NCI-H2081 (cell line): Measurements from ENCODE around the gene PPP2R2C.

ENCODE experiments used
- DNase-seq, 2 experiments: peaks; one replicate each; lab custom pipeline; 2025; lab: John Stamatoyannopoulos, UW

Gene PPP2R2C

DNA sequence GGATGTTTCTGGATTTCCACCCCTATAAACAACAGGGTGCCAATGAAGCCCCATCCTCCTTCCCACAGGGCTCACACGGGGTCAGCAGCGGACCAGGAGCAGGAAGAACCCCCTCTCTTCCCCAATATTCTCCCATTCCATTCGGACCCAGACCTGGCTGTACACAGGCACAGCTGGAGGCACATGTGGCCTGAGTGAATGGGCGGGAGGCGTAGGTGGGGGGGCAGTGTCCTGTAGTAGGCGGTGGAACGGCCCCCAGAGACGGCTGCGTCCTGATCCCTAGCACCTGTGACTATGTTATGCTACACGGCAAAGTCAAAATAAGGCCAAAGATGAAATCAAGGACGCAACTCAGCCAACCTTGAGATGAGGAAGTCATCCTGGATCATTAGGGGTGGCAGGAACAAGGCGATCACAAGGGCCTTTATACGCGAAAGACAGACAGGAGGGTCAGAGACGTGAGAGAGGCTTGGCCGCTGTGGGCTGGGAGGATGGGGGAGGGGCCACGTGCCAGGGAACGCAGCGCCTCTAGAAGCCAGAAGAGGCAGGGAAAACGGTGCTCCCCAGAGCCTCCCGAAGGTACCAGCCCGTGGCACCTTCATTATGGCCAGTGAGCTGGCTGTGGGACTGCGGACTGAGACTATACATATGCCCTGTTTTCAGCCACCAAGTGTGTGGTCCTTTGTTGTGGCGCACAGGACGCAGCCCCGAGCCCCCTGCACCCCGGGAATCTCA is 127.2 kb downstream of the PPP2R2C start:
- DNase-seq: no peak

DNA sequence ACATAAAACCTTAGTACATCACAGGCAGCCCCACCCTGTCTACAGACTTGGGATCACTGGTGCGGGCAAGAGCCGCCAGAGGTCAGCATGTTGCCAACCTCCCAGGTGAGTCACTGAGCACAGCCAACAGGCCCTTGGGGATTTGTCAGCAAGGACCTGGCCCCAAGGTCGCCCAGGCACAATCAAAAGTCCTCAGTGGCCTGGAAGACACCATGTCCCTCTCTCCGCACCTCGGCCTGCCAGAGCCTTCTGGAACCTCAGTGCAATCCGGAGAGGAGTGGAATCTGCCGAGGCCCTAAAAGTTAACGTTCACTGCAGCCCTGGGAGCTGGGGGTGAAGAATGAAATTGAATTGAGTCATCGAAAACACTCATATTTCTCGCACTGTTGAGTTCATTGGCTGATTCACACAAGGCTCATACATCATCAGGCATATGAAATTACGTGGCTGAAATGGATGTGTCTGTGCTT is 128.4 kb downstream of the PPP2R2C start:
- DNase-seq: no peak

DNA sequence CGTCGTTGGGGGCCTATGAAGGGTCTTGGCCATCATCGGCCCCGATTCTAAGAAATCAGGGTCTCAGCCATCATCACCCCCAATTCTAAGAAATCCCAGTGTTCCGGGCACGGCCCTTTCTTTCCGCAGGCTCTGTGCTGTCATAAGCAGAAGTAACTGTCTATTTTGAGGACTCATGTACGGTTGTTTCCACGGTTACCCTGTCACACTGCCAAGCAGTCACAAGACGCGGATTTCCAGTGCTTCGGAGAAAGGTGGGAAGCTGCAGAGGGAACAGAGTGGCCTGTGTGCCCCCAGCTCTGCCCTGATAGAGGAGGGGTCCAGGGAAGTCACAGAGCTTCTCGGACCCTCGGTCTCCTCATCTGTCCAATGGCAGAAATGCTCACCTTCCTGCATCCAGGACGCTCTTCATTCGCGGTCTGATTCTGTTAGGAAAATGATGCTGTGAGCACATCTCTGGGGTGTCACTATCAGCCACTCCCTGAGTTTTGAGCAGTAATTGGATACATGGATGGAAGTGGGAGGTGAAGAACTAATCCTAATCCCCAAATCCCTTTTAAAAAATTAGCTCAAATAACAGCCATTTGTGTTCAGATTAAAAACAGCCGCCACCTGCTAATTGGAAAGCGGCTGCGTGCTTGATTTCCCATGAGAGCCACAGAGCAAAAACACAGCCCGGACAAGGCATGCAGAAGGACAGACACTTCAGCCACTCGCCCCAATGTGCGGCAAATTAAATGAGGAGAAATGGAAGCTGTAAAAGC is 129.7 kb downstream of the PPP2R2C start:
- DNase-seq: peak; percentile 59 to 60

DNA sequence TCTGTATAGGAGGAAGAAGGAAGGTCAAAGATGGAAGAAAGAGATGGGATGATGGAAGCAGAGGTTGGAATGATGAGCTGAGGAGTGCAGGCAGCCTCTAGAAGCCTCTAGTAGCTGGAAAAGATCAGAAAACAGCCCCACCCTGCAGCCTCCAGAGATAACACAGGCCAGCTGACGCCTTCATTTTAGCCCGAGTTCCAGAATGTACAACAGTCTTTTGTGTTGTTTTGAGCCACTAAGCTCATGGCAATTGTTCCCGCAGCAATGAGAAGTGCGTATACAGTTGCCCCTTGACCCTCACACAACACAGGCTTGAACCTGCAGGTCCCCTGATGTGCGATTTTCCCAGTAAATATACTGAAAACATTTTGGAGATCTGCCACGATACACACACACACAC is 130.7 kb downstream of the PPP2R2C start:
- no peak for DNase-seq

DNA sequence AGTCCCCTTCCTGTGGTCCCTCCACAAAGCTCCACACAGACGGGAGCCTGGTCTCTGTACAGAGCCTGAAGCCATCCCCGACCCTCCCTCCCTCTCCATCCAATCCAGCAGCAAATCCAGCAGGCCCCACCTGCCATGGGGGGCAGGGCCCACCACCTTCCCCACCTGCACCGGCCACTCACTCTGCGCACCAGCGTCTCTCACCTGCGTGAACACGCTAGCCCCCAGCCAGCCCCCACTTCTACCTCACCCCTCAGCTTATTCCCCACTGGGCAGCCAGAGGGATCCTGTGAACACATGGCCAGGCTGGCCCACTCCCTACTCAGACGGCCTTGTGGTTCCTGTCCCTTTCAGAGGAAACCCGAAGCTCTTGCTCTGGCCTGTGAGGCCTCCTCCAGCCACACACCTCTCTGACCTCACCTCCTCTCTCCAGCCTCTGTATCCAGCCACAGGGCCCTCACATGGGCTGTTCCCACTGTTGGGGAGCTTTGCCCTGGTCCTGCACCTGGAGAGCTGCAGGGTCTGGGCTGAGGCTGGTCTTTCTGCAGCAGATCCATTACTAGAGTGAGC is 131.9 kb downstream of the PPP2R2C start:
- DNase-seq: no peak

DNA sequence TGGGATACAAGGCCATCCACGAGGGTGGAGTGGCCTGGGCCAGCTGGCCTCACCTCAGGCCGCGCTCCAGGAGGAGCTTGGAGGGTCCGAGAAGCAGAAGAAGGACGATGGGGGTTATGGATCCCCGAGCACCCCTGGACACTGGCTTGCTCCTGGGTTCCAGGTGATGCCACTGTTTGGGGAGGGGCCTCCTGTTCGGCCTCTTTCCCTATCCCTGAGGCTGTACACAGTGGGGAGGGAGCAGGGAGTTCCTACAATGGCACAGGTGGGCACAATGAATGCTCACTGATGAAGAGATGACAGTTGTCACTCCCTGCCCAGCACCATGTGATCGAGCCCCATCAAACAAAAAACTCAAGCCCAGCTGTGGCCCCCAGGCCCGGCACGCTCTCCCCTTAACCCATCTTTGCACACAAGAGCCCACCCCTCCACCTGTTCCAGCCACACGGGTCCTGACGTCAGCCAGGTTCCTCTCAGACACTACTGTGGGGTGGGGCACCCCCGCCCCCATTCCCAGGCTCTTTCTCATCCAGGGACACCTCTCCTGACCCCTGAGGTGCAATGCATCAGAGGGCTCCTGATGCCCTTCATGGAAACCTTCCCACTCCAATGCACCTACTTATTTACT is 132.5 kb downstream of the PPP2R2C start:
- DNase-seq: no peak

DNA sequence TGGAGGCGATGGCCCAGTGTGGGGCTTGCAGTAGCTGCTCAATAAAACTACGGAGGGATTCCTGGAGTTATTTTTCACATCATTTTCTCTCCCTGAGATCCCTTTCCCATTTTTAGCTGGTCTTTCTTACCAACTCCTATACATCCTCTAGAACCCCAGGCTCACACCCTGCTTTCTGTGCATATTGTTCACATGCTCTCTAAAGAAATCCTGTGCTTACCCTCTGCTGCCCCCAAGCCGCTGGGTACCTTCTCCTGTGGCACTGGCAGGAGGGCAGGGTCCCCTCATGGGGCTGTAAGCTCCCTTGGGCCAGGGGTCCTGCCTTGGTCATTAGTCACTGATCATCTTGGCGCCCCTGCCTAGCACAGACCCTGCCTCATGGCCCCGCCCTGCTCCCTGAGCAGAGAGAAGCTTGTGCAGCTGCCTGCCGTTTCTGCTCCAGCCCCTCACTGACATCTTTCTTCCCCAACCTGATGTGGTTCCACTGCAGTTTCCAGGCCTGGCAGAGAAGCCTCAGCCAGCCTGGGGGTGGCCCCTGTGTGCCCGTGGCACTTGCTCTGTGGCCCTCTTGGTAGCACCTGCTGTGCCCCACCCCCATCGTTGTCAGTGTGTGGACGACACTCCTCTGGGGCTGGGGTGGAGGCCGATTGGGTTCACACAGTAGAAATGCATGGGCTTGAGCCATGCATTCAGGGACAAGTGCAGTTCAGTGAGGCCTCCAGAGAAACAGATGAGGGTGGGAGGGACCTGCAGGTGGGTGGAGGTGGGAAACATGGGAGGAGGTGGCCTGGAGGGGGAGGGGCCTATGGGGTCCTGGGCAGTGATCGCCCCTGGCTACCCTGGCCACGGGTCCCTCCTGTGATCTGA is 133.2 kb downstream of the PPP2R2C start:
- no peak for DNase-seq

DNA sequence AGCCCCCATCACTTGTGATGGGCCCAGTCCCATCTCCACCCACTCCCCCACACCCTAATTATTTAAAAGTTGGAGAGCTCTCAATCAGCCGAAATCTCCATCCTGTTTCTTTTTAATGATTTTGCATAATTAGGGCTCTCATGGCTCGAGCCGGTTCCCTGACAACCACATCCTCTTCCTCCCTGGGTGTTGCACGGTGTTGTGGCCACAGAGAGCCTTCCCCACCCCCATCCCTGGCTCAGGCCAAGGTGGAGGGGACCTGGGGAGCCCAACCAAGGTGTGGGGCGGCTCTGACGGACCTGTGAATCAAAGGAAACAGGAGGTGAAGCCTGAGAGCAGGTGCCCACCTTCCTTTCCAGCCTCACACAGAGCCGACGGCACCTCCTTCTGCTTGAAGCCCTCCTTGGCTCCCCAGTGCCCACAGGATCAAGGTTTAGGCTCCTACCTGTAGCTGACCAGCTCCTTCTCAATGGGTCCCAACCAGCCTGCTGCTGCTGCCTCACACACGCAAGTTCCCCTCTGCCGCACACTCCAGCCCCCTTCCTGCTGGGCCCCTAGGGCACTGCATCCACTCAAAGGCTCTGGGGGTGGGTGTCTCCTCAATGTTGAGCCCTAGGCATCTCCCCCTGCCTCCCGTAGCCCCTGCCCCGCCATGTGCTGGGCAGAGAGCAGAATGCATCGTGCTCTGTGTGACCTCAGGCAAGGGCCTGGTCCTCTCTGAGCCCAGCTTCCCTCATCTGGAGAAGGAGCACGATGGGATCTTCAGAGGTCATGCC is 134.1 kb downstream of the PPP2R2C start:
- DNase-seq: no peak

DNA sequence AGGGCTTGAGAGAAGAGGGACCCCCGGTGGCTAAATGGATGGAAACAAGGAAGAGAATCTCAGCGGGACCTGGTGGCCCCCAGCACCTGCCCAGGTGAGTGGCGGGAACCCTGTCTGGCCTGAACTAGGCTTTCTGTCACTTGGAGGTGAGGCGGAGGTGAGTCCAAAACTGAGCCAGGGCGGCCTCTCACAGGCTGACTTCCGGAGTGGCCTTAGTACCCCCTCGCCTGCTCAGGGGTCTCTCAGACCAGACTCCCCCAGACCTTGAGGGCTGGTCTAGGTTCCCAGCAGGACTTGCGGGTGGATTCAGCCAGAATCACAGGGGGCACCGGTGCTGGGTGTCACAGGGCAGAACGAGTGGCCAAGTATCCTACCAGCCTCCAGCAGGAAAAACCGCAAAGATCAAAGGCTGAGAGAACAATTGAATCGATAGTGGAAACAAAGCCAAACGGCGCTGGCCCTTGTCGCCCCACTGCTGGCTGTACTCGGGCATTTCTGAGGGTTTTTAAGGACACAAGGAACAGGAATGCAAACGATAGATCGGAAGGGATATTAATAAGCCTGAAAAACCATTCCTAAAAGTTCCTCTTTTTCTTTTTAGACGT is 135.0 kb downstream of the PPP2R2C start:
- DNase-seq: no peak

DNA sequence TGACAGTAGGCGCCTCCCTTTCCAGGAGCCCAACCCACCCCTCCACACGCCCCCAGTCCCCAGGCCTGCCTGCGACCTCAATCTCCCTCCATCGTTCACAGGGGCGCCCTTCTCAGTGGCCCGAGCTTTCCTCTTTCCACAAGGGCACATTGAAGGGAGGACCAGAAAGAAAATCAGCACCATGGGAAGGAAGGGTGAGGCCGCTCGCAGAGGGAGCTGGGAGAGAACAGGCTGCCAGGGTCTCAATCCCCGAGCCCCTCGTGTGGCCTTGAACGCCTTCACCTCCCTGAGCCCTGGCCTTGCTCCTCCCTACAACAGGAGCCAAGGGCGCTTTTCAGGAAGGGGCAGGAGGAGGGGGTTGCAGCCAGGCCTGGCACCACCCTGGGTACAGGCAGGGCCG is 136.2 kb downstream of the PPP2R2C start:
- DNase-seq: no peak

DNA sequence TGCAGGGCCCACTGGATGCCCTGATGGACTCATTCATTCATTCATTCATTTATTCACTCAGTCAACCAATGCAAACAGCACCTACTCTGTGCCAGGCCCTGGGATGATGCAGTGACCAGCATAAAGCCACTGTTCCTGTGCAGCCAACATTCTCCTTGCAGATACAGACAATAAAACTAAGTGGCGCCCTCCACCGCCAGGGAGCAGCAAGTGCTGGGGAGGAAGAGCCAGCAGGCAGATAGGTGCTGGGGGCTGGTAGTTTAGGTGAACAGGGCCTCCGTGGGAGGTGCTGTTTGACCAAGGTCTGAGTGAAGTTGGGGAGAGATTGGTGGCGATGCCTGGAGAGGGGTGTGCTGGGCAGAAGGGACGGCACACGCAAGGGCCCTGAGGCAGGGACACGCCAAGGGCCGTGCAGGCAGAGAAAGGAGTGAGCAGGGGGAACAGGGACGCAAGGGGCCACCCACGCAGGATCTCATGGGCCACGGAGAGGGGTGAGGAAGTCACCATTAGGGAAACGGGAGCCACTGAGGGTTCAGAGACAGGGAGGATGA is 137.3 kb downstream of the PPP2R2C start:
- DNase-seq: no peak

DNA sequence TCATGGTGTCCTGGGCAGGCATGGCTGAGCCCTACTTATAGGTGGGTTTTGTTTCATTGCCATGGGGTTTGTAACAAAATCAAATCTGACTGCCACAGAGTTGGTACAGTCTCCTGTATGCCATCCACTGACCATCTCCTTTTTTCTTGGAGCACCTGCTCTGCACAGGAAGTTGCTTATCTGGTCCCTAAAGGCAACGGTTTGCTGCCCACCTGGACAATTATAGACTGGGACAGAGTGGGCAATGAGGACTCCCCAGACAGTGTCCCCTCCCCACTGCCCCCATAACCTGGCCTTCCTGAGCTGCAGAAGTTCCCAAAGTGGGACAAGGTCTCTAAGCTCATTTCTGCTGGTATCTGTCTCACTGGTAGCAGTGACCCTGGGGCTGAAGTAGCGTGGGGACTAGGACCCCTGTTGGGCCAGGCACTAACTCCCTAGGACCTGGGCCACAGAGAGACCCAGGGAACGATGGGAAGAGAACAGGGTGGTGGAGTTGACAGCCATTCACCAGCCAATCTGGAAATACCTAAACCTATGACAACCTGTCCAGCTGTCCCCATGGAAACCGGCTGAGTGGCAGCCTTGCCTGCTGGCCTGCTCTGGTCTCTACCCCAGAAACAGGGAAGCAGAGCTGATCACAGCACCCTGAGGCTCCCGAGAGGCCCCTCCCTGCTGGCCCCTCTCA is 138.1 kb downstream of the PPP2R2C start:
- DNase-seq: no peak

DNA sequence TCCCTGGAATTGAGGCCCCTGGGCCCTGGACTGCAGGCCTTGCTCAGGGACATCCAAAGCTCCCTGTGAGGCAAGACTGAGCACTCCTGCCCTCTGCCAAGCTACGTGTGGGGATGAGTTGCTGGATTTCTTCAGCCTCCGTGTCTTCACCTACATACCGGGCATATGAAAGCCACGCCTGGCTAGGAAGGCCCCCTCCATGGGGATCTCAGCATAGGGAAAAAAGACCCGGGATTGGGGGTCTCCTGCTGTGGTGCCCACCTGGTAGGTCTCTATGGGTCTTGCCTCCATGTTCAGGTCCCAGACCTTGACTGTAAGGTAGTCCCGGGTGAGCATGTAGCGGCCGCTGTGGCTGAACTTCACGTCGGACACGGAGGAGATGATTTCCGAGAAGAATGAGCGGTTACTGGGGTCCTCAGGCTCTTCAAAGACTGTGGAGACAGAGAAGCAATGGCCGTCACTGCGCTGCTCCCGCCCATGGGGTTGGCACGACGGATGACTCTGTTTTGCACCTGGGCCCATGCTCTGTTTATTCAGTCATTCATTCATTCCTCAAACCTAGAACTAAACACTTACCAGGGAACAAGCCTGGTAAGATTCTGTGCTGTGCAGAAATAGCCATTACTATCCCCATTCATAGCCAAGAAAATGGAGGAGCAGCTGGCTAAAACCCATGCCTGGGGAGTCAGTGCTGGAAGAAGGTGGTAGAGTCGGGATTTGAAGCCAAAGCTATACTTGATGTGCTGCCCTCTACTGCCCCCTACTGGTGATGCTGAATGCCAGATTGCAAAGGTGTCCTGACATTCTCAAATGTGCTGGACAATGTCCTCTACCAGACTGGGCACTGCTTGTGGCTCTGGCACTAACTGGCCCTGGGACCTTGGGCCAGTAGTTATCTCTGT is 138.9 kb downstream of the PPP2R2C start:
- DNase-seq: no peak

DNA sequence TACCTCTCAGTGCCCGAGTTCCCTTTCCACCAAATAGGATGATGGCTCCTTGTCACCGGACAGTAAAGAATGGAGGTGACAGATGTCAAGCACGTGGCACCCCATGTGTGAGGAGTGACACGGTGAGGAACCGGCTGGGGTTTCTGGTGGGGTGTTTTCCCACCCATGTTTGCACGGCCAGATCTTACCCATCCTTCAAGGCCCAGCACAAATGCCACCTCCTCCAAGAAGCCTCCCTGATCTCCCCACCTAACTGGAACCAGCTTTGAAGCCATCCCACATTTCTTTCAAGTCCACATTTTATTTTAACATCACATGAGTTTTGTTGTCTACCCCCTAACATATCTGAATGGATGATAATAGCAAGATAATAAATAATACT is 139.8 kb downstream of the PPP2R2C start:
- DNase-seq: no peak

DNA sequence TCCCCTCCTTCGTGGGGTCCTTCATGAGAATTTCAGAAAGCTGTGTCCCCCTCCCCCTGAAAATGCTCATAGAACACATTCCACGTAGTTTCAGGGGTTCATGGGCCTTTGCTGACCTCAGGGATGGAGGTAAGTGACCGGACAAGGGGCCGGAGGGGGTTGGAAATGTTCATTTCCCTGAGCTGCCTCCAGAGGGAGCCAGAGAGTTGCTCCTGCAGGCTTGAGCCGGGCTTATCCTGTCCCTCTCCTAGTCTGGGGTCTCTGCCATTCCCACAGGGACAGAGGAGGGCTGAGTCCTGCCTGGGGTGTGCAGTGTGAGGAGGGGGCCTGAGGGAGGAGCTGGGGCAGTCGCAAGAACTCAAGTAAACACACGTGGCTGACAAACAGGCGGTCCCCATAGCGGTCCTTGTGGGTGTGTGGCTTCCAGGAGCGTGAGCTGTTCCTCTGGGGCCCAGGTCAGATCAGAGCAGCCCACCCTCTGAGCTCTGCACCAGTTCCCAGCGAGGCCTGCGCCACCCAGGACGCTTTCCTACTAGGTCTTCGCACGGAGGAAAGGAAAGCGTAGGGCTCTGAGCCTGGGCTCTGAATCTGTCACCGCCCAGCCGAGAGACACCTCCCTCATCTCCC is 140.3 kb downstream of the PPP2R2C start:
- no peak for DNase-seq

DNA sequence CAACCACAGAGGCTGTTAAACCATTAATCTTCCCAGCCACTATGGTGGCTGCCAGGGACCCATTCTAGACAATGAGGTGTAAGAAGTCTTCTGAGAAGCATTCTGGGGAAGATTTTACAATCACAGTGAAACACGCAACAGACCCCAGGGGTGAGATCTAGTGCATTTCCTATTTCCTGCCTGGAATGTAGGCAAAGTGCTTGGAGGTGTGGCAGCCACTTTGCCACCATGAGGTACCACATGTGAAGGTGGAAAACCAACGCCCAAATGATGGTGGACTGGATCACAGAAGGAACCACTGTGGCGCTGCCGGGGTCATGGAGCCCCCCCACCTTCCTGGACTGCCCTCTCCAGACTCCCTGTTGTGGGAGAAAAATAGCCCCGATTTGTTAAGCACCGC is 140.9 kb downstream of the PPP2R2C start:
- DNase-seq: no peak

DNA sequence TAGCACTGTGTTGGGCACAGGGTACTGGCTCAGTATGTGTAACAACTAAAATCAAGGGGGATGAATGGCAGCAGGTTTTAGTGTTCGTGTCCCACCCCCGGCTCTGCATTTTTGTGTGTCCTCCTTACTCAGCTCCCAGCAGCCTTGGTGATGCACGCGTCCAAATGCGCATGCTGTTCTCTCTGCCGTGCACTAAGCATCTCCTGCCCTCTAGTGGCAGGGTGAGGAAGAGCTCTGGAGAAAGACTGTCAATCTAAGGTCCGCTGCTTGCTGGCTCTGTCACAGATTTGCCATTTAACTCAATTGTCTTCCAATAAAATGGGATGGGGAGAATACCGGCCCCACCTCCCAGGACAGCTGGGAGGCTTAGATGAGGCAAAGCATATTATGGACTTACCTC is 141.4 kb downstream of the PPP2R2C start:
- no peak for DNase-seq

DNA sequence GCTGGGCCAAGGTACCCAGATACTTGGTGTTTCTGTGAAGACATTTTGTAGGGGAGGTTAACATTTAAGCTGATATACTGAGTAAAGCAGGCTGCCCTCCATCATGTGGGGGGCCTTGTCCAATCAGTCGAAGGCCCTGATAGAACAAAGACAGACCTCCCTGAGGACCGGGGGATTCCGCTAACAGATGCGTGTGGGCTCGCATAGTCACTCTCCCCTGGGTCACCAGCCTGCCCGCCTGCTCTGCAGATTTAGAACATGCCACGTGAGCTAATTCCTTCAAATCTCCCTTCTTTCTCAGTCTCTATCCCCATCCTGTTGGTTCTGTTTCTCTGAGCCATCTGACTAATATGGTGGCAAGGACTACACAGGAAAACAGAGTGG is 142.0 kb downstream of the PPP2R2C start:
- no peak for DNase-seq
